Activated CD4-positive, CD25-positive, alpha-beta regulatory T cell treated with anti-CD3 and anti-CD28 coated beads, Interleukin-2, amount 50 U/mL, for 24 hours (primary cell): ENCODE measurements around the gene MAP7D1.

Experiments
- ATAC-seq, 2 donors: fragments of 150-1000 bp; cut with Tn5 transposase; one replicate each; pipeline ENCODE4 v1.10.0; 2021; ENCODE audit warnings: mild to moderate bottlenecking in 1 of 2, moderate library complexity in 1 of 2

Gene MAP7D1

DNA sequence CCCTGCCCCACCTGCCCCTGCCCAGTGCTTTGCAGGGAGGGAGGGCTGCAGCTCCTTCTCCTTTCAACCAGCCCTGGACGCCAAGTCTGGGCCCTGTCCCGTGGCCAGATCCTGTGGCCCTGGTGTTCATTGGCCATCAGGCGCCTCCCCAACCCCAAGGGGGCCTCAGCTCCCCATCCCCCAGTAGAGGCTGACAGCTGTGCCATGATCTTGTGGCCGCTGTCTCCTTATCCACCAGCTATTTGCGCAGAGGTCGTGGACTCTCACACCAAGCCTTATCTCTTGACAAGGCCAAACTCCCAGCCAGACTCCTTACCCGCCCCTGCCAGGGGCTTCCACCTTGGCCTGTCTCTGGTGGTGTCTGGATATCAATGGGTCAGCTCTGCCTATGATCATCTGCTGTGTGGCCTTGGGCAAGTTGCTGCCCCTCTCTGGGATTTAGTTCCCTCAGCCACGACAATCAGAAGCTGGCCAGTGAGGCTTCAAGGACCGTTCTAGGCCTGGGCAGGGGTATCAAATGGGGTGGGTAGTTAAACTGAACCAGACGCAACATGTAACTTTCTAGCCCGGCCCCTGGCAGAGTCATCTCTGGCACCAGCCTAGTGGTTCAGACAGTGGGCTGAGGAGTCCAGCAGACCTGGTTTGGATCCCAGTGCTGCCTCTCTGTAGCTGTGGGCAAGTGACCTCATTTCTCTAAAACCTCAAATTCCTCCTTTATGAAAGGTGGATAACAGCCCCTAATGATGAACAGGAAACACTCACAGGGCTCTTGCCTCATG is 27.6 kb upstream of the MAP7D1 start:
- ATAC-seq: no peak

DNA sequence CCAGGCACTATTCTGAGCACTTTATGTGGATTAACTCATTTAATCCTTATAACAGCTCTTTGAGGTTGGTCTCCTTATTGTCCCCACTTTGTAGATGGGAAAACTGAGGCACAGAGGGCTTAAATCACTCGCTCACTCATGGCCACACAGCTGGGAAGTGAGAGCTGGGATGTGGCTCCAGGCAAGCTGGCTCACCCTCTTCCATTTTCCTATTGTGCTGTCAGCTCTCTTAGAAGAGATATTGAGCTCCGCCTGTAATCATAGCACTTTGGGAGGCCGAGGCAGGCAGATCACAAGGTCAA is 27.1 kb upstream of the MAP7D1 start:
- ATAC-seq: no peak

GRCh38 chr1:36132029-36132428 is 23.9 kb upstream of the MAP7D1 start:
- no peak for ATAC-seq

GRCh38 chr1:36133484-36133883 is 22.5 kb upstream of the MAP7D1 start:
- no peak for ATAC-seq

- no peak for ATAC-seq
Observed at GRCh38 chr1:36134031-36134430, 21.9 kb upstream of the MAP7D1 start.

- peak; percentile 17 to 33 for ATAC-seq
Observed at GRCh38 chr1:36134505-36135329, 21.2 kb upstream of the MAP7D1 start.

GRCh38 chr1:36135330-36135667 is 20.7 kb upstream of the MAP7D1 start:
- ATAC-seq: no peak

- no peak for ATAC-seq
Observed at GRCh38 chr1:36135796-36136195, 20.2 kb upstream of the MAP7D1 start.

- ATAC-seq: no peak
Observed at GRCh38 chr1:36136535-36136934, 19.4 kb upstream of the MAP7D1 start.

GRCh38 chr1:36137226-36137625 is 18.7 kb upstream of the MAP7D1 start:
- ATAC-seq: no peak

DNA sequence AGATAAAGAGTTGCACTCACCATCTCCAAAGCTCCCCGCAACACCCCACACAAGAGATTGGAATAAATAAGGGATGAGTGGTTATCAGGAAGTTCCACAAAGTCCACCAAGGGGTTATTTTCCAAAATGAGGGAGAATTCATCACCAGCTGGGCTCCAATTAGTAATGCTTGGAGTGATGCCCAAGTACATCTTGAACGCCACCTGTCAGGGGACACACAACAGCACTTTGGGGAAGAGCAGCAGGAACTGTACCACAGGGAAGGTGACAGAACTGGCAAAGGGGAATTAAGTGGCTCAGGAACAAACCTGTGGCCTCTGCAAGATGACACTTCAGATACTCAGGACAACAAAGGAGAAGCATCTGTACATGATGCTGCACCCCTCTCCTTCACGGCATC is 18.2 kb upstream of the MAP7D1 start:
- no peak for ATAC-seq

DNA sequence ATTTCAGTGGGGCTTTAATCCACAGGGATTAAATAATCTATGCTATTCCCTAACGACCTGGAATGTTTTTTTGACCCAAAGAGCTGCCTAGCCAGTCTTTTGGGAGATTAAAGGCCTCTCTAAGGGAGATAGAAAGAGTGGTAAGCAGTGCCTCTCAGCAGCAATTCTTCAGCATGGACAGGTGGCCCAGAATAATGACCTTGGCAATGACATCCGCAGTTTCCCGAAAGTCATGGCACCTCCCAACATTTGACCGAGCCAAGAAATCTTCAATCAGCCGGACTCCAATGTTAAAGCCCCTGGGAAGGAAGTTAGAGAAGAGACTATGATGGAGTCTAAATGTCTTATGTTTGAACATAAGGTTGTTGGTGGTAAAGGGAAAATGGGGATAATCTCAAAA is 16.4 kb upstream of the MAP7D1 start:
- ATAC-seq: no peak

DNA sequence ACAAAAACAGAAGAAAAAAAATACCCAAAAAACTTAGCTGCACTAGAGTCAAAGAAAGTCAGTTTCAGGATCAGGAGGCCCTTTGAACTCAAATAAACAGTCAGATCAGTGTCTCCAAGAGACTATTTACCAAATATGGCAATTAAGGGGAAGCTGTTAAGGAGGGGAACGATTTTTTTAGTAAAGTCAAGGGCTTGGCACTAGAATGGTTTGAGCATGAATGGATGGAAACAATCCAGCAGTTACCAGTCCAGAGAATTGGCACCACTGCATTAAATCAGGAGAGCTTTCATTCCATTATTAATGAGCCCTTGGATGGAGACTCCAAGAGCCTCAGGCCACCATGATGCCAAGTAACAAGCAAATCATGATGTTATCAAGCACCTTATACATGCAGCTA is 13.8 kb upstream of the MAP7D1 start:
- ATAC-seq: no peak

DNA sequence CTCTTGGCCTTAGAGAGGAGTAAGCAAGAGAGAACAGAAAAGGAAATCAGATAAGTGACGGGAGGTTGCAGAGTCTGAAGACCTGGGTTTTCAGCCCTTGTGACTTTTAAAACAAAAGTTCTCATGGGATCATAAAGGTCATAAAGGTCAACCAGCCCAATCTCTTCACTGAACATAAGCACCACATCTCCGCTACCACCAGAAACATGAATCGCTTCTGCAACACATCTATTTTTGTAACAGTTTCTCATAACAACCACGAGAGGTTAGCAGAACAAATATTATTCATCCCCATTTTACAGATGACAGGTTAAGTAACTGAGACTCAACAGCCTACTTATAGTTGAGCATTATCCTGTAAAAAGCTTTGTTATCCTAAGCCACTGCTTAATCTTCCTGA is 12.5 kb upstream of the MAP7D1 start:
- peak in 1 of 2 donors; percentile 24 for ATAC-seq

DNA sequence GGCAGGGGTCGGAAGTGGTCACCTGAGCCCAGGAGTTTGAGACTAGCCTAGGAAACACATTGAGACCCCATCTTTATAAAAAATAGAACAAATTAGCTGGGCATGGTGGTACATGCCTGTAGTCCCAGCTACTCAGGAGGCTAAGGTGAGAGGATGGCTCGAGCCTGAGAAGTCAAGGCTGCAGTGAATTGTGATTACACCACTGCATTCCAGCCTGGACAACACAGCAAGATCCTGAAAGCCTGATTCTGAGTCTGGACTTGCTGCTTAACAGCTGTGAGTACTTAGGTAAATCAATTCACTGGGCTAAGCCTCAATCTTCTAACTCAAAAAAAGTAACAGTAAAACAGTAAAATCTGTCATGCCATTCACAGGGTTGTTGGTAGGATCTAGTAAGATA is 11.5 kb upstream of the MAP7D1 start:
- no peak for ATAC-seq

GRCh38 chr1:36148821-36149236 is 7.1 kb upstream of the MAP7D1 start:
- no peak for ATAC-seq

DNA sequence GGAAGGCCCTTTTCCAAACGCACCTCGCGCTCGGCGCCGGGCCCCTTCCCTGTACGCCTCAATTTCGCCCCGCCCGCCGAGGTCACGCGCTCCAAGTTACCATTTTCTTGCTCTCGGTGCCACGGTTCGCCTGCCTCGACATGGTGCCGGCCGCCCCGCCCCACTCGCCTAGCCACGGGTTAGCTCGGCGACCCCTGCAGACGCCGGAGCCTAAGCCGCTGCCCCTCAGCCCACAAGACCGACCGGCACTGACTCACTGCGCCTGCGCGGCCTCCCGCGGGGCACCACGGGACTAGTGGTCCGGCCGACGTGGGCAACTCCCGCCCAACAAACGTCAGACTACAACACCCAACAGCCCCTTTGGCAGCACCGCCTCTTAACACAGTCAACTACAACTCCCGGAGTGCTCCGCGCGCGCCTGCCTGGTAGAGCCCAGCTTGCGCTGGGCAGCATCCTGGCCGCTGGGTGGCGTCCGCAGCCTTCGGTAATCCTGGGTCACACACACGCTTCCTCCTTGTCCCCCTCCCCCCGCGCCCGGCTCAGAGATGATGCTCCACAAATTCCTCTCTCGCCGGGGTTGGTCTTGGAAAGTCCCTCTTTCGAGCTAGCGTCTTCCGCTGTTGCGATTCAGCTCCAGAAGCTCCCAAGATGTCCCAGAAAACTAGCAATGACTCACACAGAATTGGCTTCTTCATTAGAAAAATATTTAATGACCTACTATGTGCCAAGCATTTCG is 6.6 kb upstream of the MAP7D1 start, which contains the start of gene TRAPPC3:
TSS of gene TRAPPC3 (minus strand) at position 250 of the 736 bp plus-strand sequence. CDS start at position 142, 108 bp downstream.
- ATAC-seq: peak; percentile 97

DNA sequence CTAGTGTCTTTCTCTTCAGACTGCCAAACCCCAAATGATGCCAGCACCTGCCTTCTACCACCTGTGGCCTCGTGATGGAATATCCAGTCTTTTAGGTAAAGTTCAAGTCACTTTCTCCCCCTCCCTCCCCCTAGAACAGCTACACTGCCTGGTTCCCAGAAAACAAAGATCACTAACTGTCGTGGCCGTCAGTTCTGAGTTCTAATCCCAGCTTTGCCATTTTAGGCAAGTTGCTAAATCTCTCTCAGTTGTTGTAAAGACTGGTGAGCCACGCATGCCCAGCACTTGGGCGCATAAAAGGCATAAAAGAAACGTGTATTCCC is 6.0 kb upstream of the MAP7D1 start:
- ATAC-seq: no peak

DNA sequence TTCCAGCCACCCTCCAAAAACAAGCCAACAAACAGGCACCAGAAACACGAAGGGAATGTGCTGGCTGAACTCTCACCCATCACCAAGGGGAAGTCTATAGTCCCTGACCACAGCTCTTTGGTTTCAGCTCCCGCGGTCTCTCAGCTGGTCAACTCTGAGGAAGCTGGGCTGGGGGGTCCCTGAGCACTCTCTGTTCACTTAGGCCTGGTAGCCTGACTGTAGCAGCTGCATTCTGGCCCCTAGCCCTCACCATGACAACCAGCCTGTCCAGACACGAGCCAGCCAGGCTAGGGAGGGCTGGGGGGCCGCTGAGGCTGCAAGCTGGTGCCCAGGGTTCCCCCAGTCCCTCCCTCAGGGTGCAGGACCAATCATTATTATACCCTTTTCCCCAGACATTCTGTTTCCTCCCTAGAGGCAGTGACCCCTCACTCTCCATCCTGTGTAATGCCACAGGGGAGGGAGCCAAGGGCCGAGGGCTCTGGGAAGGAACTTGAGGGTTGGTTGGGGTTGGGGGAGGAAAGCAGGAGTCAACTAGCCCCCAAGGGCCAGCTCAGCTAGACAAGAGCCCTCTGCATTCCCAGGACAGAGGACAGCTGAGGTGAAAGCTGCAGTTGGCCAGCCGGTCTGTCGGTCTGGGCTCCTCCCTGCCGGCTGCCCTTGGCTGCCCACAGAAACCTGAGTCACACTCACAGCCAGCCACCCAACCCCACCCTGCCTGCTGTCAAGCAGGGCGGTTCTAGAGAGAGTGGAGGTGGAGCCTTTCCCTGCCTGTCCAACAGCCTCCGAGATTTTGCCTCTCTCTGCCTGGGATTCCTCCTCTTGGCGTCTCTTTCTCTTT is 5.4 kb upstream of the MAP7D1 start:
- ATAC-seq: peak; percentile 47 to 48

- no peak for ATAC-seq
Observed at GRCh38 chr1:36151134-36151844, 4.7 kb upstream of the MAP7D1 start.

DNA sequence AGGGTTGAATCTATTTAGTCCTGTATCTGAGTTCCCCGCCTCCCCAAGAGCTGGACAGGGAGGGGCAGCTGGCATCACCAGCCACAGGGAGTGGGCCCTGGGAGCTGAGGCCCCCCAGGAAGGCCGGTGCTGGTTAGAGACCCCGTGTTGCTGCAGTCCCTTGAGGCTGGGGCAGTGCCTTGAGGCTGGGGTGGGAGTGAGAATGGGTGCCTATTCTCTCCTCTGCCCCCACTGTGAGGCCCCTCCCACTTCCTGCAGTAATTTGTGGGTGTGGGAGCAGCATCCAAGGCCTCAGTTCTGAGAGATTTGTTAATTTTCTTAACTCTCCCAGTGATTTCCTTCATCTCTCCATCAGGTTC is 4.1 kb upstream of the MAP7D1 start:
- no peak for ATAC-seq

- ATAC-seq: no peak
Observed at GRCh38 chr1:36153476-36153875, 2.5 kb upstream of the MAP7D1 start.
